Measurements from ENCODE around the gene SEL1L. TPM values are rescaled to one million over a fixed set of nuclear protein-coding genes. Genes with fewer than 3 reads are reported as not detected.

Gene SEL1L
- total RNA-seq, 4 donors from 2014 or later: 46.8 to 63.9 (median 51.0) TPM

DNA sequence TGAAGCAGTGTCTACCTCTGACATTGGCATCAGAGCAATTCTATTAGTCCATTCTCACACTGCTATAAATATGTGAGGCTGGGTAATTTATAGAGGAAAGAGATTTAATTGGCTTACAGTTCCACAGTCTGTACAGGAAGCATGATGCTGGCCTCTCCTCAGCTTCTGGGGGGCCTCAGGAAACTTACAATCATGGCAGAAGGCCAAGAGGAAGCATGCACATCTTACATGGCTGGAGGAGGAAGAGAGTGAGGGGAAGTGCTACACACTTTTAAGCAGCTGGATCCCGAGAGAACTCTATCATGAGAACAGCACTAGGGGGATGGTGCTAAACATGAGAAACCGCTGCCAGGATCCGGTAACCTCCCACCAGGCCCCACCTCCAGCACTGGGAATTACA lies 25.7 kb upstream of the SEL1L start:
- in situ Hi-C loops (cut with MboI; ENCODE audit: low sequenced_read_pairs in 4 of 4) (no loop called here), intact Hi-C loops (cut with DNase I; ENCODE audit: low total_unique reads) (no loop called here)
- H3K9me3 ChIP-seq: no peaks in the 10 kb centered on the region
- no peak for TF ChIP-seq POLR2A (IDR thresholded peaks at IDR 0.05)
- TF ChIP-seq, protein P1, sequence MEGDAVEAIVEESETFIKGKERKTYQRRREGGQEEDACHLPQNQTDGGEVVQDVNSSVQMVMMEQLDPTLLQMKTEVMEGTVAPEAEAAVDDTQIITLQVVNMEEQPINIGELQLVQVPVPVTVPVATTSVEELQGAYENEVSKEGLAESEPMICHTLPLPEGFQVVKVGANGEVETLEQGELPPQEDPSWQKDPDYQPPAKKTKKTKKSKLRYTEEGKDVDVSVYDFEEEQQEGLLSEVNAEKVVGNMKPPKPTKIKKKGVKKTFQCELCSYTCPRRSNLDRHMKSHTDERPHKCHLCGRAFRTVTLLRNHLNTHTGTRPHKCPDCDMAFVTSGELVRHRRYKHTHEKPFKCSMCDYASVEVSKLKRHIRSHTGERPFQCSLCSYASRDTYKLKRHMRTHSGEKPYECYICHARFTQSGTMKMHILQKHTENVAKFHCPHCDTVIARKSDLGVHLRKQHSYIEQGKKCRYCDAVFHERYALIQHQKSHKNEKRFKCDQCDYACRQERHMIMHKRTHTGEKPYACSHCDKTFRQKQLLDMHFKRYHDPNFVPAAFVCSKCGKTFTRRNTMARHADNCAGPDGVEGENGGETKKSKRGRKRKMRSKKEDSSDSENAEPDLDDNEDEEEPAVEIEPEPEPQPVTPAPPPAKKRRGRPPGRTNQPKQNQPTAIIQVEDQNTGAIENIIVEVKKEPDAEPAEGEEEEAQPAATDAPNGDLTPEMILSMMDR (IDR thresholded peaks at IDR 0.05 in 4 of 5, conservative IDR thresholded peaks at IDR 0.05 in 1 of 5): no peak
- ATAC-seq: no peak
- H3K27ac ChIP-seq: no peak overlapping the region
- DNase-seq: no peak
- no peak overlapping the region for H3K4me3 ChIP-seq
- H3K36me3 ChIP-seq: no peaks in the 10 kb centered on the region
- H3K4me1 ChIP-seq: no peaks in the 10 kb centered on the region
- no peaks in the 10 kb centered on the region for H3K27me3 ChIP-seq

DNA sequence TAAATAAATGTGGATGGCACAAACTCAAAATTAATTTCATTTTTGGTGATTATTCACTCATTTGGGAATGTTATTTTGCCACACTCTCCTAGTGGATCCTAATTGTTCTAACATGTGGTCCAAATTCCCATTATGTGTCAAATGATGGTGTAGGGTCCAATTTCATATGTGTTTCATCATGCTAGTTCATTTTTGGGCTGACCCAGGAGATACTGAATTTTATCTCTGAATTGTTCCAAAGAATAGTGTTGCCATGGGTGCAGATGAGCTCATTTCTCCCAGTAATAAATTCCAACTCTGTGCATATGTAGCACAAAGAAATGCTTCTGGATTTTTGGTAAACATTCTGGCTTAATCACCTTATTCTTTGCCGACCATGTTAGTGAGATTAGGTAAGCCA lies 23.5 kb upstream of the SEL1L start:
- no peak overlapping the region for H3K27ac ChIP-seq
- intact Hi-C loops (cut with DNase I; ENCODE audit: low total_unique reads): no loop called here
- in situ Hi-C loops (cut with MboI; ENCODE audit: low sequenced_read_pairs in 4 of 4): no loop called here

DNA sequence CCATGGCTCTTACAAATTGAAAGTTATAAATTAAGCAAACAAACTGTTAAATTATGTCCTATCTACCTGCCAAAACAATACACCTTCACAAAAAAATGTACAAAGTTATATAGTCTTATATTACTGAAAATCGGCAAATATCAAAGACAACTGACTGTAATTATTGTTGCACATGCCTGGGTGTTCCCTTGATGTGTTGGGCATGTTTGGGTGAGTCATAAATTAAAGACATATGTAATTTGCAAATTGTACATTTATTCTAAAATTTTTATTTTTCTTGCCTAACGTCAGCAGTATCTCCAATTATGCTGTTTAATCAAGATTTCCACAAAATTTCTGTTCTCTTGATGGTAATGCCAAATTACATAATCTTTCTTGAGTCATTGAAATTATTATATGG lies 22.0 kb upstream of the SEL1L start:
- intact Hi-C loops (cut with DNase I; ENCODE audit: low total_unique reads): no loop called here
- Histone ChIP-seq H3K36me3 (no peaks in the 10 kb centered on the region), H3K27ac (no peak overlapping the region), H3K9me3 (no peaks in the 10 kb centered on the region), H3K27me3 (no peaks in the 10 kb centered on the region), H3K4me3 (no peak overlapping the region), H3K4me1 (no peaks in the 10 kb centered on the region)
- no peak for DNase-seq
- TF ChIP-seq, protein P1 (IDR thresholded peaks at IDR 0.05 in 4 of 5, conservative IDR thresholded peaks at IDR 0.05 in 1 of 5): no peak
- no peak for TF ChIP-seq POLR2A (IDR thresholded peaks at IDR 0.05)
- ATAC-seq: no peak
- in situ Hi-C loops (cut with MboI; ENCODE audit: low sequenced_read_pairs in 4 of 4): no loop called here

More for the DNA sequence above, 23.5 kb upstream of the SEL1L start:
- TF ChIP-seq, protein P1 (IDR thresholded peaks at IDR 0.05 in 4 of 5, conservative IDR thresholded peaks at IDR 0.05 in 1 of 5): no peak
- no peak for TF ChIP-seq POLR2A (IDR thresholded peaks at IDR 0.05)
- no peak for ATAC-seq
- Histone ChIP-seq H3K9me3 (no peaks in the 10 kb centered on the region), H3K4me1 (no peaks in the 10 kb centered on the region), H3K27me3 (no peaks in the 10 kb centered on the region), H3K4me3 (no peak overlapping the region), H3K36me3 (no peaks in the 10 kb centered on the region)
- DNase-seq: no peak

DNA sequence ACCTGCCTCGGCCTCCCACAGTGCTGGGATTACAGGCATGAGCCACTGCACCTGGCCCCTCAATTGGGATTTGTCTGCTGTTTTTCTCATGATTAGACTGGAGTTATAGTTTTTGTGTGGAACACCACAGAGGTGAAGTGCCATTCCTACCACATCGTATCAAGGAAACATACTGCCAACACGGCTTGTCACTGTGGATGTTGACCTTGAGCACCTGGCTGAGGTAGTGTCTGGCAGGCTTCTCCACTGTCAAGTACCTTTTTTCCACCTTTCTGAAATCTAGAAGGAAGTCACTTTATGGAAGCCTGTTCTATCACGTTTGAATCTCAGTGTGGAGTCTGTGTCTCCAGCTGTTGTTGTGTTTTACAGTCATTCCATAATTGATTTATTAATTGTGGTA lies 21.4 kb upstream of the SEL1L start:
- ATAC-seq (no peak), DNase-seq (no peak)
- no peak overlapping the region for H3K4me3 ChIP-seq
- in situ Hi-C loops (cut with MboI; ENCODE audit: low sequenced_read_pairs in 4 of 4) (no loop called here), intact Hi-C loops (cut with DNase I; ENCODE audit: low total_unique reads) (no loop called here)
- TF ChIP-seq, protein P1 (IDR thresholded peaks at IDR 0.05 in 4 of 5, conservative IDR thresholded peaks at IDR 0.05 in 1 of 5): no peak
- TF ChIP-seq POLR2A (IDR thresholded peaks at IDR 0.05): no peak
- no peaks in the 10 kb centered on the region for H3K9me3 ChIP-seq
- no peaks in the 10 kb centered on the region for H3K27me3 ChIP-seq
- no peaks in the 10 kb centered on the region for H3K36me3 ChIP-seq
- H3K27ac ChIP-seq: no peak overlapping the region
- no peaks in the 10 kb centered on the region for H3K4me1 ChIP-seq

GRCh38 chr14:81551471-81551870 lies 17.8 kb upstream of the SEL1L start:
- Histone ChIP-seq H3K27me3 (no peaks in the 10 kb centered on the region), H3K27ac (no peak overlapping the region), H3K4me3 (no peak overlapping the region), H3K36me3 (no peaks in the 10 kb centered on the region), H3K9me3 (no peaks in the 10 kb centered on the region), H3K4me1 (no peaks in the 10 kb centered on the region)
- ATAC-seq (no peak), DNase-seq (no peak)
- TF ChIP-seq POLR2A (IDR thresholded peaks at IDR 0.05): no peak
- TF ChIP-seq, protein P1 (IDR thresholded peaks at IDR 0.05 in 4 of 5, conservative IDR thresholded peaks at IDR 0.05 in 1 of 5): no peak
- in situ Hi-C loops (cut with MboI; ENCODE audit: low sequenced_read_pairs in 4 of 4) (no loop called here), intact Hi-C loops (cut with DNase I; ENCODE audit: low total_unique reads) (no loop called here)

Data from gastrocnemius medialis (tissue), 4 donors.